Fibroblast of the aortic adventitia (primary cell): ENCODE measurements around the gene GRK4. TPM values are rescaled to one million over a fixed set of nuclear protein-coding genes. Genes with fewer than 3 reads are reported as not detected.

Experiments
- DNase-seq: peaks from one replicate; pipeline ENCODE4 v3.0.0-alpha.2; 2010; ENCODE audit warnings: low read depth
- H3K4me3 ChIP-seq: 2 replicates; pipeline ENCODE4 v1.5.1; 2011; ENCODE audit warnings: low read depth, mild to moderate bottlenecking, control low read depth, low read length, moderate library complexity
- total RNA-seq: library from RNA; depleted of rRNA; stranded (reverse); fragments of >200 nt; gene quantifications from 2 replicates; pipeline ENCODE4 v1.2.3, GENCODE V29; 2012; ENCODE audit warnings: low replicate concordance
- TF ChIP-seq, protein P1 (sequence below): IDR thresholded peaks from 2 replicates; pipeline ENCODE4 v1.5.1; 2011; ENCODE audit warnings: mild to moderate bottlenecking, low read length, control low read depth, inconsistent platforms; ENCODE audit not compliant: insufficient read depth

The GRK4 gene
- total RNA-seq, 1 donor: 8.6 TPM

DNA sequence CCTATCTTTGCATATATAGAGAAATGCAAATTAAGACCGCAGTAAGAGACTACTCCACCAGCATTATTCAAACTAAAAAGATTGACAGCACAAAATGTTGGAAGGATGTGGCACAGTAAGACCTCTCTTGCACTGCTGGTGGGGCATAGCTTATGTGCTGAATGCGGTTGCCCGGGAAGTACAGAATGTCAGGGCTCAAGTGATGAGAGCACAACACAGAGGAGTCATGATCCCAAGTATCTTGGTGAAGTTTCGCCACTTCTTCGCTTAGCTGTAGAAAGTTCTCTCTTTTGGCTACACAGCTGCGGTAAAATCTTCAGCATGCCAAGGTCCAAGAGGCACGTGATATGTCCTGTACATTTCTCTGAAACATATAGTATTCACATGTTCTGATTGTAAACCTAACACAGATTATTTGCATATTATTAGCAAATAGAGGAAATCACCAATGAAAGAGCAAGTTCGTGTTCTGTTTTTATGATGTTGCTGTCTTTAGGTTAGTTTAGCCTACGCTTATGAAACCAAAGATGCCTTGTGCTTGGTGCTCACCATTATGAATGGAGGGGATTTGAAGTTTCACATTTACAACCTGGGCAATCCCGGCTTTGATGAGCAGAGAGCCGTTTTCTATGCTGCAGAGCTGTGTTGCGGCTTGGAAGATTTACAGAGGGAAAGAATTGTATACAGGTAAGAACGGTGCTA, 55.9 kb downstream of the GRK4 start:
- TF ChIP-seq, protein P1, sequence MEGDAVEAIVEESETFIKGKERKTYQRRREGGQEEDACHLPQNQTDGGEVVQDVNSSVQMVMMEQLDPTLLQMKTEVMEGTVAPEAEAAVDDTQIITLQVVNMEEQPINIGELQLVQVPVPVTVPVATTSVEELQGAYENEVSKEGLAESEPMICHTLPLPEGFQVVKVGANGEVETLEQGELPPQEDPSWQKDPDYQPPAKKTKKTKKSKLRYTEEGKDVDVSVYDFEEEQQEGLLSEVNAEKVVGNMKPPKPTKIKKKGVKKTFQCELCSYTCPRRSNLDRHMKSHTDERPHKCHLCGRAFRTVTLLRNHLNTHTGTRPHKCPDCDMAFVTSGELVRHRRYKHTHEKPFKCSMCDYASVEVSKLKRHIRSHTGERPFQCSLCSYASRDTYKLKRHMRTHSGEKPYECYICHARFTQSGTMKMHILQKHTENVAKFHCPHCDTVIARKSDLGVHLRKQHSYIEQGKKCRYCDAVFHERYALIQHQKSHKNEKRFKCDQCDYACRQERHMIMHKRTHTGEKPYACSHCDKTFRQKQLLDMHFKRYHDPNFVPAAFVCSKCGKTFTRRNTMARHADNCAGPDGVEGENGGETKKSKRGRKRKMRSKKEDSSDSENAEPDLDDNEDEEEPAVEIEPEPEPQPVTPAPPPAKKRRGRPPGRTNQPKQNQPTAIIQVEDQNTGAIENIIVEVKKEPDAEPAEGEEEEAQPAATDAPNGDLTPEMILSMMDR: no peak
- DNase-seq: no peak
- no peak overlapping the region for H3K4me3 ChIP-seq

DNA sequence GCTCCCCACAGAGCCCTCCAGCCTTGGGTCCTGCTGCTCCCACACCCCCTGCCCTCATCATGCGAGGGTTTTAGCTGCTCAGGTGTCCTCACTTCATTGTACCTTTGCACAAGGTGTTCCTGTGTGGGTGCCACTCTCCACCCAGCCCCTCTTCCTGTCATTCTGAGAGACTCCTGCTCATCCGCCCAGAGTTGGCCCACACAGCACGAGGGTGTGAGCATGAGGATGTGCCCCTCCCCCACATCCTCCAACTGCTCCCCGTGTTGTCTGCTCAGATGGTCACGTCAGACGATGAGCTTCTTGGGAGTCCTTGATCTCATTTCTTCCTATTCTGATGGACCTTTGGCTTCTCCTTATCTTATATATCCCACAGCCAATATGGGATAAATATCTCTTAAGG, 57.8 kb downstream of the GRK4 start:
- DNase-seq: no peak
- H3K4me3 ChIP-seq: no peak overlapping the region
- TF ChIP-seq, protein P1: no peak

DNA sequence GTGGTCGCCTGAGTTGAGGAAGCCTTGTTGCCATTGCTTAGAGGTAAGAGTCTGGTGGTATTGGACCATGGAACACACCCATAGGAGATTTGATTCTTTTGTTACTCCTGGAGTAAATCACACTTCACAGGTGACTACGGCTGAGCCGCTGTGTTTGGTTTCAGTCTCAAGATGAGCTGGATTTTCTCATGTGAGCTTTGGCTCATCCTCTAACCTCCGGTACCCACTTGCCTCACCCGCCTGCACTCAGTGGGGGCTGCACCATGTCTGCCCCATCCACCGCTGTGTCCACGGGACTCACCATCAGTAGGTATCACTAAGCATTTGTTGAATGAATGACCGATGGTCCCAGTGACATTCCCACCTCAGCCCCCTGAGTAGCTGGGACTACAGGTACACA, 58.3 kb downstream of the GRK4 start:
- no peak for DNase-seq
- TF ChIP-seq, protein P1: no peak
- no peak overlapping the region for H3K4me3 ChIP-seq

DNA sequence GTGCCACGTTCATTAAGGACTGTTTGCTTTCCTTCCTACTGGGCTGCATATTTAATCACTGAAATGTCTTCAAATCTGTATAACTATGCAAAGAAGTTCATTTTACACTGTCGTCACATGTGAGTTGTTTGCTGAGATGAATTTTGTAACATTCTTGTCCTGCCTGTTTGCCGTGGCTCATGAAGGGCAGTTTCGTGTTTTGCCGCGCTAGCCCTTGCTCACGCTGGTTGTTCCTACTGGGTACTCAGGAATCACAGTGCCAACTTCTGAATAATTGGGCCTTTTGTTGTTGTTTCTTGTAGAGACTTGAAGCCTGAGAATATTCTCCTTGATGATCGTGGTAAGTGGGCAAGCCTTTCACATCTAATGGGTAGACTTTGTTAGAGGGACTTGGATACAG, 58.7 kb downstream of the GRK4 start:
- TF ChIP-seq, protein P1: no peak
- no peak for DNase-seq
- H3K4me3 ChIP-seq: no peak overlapping the region

DNA sequence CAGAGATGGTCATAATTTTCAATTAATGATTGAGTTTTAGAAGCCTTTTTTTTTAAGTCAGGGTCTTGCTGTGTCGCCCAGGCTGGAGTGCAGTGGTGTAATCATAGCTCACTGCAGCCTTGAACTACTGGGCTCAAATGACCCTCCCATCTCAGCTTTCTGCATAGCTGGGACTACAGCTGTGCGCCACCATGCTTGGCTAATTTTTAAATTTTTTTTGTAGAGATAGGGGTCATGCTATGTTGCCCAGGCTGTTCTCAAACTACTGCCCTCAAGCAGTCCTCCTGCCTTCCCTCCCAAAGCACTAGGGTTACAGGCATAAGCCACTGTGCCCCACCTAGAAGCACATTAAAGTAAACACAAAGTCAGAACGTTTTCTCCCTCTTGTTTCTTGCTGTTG, 59.3 kb downstream of the GRK4 start:
- DNase-seq: no peak
- TF ChIP-seq, protein P1: no peak
- no peak overlapping the region for H3K4me3 ChIP-seq

DNA sequence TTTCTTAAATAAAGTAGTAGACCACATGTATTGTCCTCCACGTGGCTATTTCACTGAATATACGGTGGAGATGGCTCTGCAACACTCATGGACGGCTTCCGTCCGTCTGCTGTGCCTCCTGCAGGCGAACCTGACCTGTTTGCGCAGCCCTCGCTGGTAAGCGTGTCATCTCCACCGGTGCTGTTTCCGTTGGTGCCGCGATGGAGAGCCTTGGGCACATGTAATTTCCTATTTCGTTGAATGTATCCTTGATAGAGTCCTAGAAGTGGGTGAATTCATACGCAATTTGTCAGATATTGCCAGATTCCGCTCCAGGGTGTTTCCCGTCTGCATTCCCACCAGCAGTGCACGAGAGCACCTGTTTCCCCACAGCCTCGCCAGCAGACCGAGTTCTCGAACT, 62.5 kb downstream of the GRK4 start:
- DNase-seq: no peak
- TF ChIP-seq, protein P1: no peak
- H3K4me3 ChIP-seq: no peak overlapping the region

DNA sequence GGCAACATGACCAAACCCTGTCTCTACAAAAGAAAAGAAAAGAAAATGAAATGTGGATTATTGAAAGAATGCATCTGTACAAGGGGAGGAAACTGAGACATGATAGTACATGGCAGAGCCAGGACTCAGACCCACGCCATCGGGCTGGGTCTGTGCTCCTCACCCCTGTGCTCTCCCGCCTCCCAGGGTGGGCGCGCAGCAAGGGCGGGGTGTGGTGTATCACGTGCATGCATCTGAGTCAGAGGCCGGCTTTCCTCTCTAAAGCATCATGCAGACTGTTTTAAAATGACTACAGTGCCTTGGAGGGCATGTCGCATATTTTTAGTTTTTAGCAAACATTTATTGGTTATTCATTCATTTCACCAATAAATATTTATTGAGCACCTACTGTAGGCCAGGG, 63.2 kb downstream of the GRK4 start:
- TF ChIP-seq, protein P1: no peak
- no peak overlapping the region for H3K4me3 ChIP-seq
- DNase-seq: no peak
